ENCODE data around the gene POU2AF1. TPM values are rescaled to one million over a fixed set of nuclear protein-coding genes. Genes with fewer than 3 reads are reported as not detected.

POU2AF1 gene
- total RNA-seq, 1 donor from 2014 or later: not detected

DNA sequence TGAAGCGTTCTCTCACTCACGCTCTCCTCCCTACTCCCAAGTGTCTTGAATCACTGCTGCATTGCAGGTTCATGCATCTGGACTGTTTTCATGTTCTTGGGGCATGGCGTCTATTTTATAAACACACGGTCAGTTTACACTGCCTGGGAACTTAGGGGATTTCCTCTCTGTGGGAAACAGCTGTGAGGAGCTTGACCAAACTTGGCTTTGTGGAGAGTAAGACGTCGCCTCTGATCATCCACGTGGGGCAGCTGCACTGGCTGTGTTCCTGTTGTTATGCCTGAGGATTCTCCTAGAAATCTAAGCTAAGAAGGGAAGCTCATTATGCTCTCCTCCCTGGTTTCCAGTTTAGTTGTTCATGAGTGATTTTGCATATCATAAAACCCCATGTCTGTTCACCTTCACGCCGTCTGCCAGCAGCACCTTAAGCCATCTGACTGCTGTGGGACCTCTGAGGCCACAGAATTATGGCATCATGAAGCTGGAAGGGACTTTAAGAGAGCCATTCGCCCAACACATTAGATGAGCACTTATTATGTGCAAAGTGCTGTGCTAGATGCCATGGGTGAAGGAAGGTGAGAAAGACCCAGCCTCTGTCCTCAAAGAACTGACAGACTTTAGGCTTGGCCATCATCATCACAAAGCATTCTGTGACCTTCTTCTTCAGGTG is 38.8 kb upstream of the POU2AF1 start:
- no peak overlapping the region for H3K27ac Mint-ChIP-seq (ENCODE audit: unreplicated experiment)
- TF ChIP-seq, protein P1, sequence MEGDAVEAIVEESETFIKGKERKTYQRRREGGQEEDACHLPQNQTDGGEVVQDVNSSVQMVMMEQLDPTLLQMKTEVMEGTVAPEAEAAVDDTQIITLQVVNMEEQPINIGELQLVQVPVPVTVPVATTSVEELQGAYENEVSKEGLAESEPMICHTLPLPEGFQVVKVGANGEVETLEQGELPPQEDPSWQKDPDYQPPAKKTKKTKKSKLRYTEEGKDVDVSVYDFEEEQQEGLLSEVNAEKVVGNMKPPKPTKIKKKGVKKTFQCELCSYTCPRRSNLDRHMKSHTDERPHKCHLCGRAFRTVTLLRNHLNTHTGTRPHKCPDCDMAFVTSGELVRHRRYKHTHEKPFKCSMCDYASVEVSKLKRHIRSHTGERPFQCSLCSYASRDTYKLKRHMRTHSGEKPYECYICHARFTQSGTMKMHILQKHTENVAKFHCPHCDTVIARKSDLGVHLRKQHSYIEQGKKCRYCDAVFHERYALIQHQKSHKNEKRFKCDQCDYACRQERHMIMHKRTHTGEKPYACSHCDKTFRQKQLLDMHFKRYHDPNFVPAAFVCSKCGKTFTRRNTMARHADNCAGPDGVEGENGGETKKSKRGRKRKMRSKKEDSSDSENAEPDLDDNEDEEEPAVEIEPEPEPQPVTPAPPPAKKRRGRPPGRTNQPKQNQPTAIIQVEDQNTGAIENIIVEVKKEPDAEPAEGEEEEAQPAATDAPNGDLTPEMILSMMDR (IDR thresholded peaks at IDR 0.05): no peak
- DNase-seq (ENCODE audit: low spot score): no peak
- no peaks in the 10 kb centered on the region for H3K9me3 Mint-ChIP-seq (ENCODE audit: low read depth)
- no peaks in the 10 kb centered on the region for H3K36me3 Mint-ChIP-seq (ENCODE audit: low read depth)
- H3K4me1 Mint-ChIP-seq (ENCODE audit: low read depth): peaks cover 4% of the 10 kb centered on the region
- H3K4me3 Mint-ChIP-seq (ENCODE audit: unreplicated experiment): no peak overlapping the region
- peaks cover 33% of the 10 kb centered on the region for H3K27me3 Mint-ChIP-seq (ENCODE audit: low read depth)

DNA sequence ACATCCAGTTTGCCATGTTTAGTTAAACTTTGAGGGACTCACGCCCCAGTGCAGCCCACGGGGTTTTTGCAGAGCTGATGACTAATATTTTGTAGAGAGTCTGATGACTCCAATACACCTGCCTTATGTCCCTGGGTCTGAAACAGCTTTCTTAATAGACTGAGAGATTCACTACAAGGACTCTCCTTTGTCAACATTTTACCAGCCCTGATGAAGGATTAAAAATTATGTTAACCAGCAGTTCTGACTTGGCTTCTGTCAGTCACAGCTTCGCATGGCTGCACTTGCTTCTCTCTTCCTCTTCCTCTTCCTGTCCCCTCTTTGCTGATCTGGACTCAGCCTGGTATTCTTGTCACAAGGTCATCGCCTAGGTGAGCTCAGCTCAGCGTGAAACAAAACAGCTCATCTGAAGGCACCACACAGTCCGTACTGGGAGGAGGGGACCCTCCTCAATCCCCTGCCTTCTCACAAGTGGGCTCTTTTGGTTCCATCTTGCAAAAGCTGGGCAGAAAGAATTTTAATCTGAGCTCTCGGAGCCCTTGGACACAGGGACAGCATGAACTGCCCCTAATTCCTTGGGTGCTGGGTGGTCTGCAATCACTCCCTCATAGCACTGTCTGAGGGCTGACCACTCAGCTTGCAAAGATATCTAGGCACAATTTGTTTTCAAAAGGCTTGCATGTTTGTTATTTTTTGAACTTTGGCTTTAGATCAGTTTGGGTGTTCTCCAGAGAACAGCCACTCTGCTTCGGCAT is 38.1 kb upstream of the POU2AF1 start:
- TF ChIP-seq, protein P1 (IDR thresholded peaks at IDR 0.05): no peak
- H3K36me3 Mint-ChIP-seq (ENCODE audit: low read depth): no peaks in the 10 kb centered on the region
- H3K9me3 Mint-ChIP-seq (ENCODE audit: low read depth): no peaks in the 10 kb centered on the region
- no peak overlapping the region for H3K4me3 Mint-ChIP-seq (ENCODE audit: unreplicated experiment)
- DNase-seq (ENCODE audit: low spot score): no peak
- H3K4me1 Mint-ChIP-seq (ENCODE audit: low read depth): peaks cover 4% of the 10 kb centered on the region
- peaks cover 36% of the 10 kb centered on the region for H3K27me3 Mint-ChIP-seq (ENCODE audit: low read depth)
- no peak overlapping the region for H3K27ac Mint-ChIP-seq (ENCODE audit: unreplicated experiment)

DNA sequence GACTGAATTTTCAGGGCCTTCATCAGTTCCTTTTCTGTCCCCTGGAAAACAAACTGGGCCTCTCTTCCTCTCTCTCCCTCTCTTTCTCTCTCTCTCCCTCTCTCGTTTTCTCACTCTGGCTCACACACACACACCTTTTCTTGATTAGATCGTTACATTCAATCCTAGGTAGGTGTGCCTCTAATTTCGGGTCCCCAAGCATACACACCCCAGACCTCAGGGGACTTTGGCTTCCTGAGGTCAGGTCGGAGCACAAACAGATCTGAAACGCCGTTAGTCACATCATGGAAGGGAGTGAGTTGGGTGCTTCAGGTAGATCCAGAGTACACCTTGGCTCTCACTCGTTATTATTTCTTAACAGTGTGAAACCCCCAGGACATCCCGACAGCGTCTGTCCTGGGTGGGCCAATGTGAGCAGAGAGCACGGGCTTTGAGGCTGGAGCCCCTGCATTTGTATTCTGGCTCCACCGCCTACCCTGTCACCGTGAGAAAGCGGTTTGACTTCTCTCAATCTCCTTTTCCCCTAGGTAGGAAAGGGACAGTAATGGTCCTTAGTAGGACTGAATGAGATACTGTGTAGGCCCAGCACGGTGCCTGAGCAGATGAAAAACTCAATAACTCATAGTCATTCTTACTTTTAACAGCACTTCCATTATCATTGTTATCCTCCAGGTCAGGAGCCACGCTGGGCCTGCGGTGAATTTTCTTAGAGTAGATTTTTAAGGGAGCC is 37.3 kb upstream of the POU2AF1 start:
- DNase-seq (ENCODE audit: low spot score): no peak
- no peaks in the 10 kb centered on the region for H3K9me3 Mint-ChIP-seq (ENCODE audit: low read depth)
- TF ChIP-seq, protein P1 (IDR thresholded peaks at IDR 0.05): no peak

DNA sequence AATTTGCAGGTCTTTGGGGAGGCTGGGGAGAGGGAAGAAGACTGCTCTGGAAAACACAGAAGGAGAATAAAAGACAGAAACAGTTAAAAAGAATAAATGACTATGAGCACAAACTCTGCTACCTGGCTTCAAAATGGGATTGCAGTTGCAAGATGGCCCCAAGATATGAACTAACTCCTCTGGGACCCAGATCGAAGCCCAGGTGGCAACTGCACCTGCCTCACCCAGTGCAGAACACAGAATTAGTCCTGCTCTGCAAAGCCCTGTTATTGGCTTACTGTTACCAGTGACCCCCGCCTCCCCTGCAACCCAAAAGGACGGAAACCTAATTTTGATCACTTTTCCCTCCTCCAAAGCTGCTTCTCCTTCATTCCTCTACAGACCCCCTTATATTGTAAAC is 35.9 kb upstream of the POU2AF1 start:
- Mint-ChIP-seq H3K36me3 (ENCODE audit: low read depth) (no peaks in the 10 kb centered on the region), H3K9me3 (ENCODE audit: low read depth) (no peaks in the 10 kb centered on the region), H3K4me3 (ENCODE audit: unreplicated experiment) (no peak overlapping the region), H3K27me3 (ENCODE audit: low read depth) (peaks cover 46% of the 10 kb centered on the region), H3K4me1 (ENCODE audit: low read depth) (peaks cover 4% of the 10 kb centered on the region), H3K27ac (ENCODE audit: unreplicated experiment) (no peak overlapping the region)
- no peak for DNase-seq (ENCODE audit: low spot score)
- TF ChIP-seq, protein P1 (IDR thresholded peaks at IDR 0.05): no peak

More for the DNA sequence above, 37.3 kb upstream of the POU2AF1 start:
- Mint-ChIP-seq H3K4me1 (ENCODE audit: low read depth) (peaks cover 4% of the 10 kb centered on the region), H3K27ac (ENCODE audit: unreplicated experiment) (no peak overlapping the region), H3K27me3 (ENCODE audit: low read depth) (peaks cover 40% of the 10 kb centered on the region), H3K36me3 (ENCODE audit: low read depth) (no peaks in the 10 kb centered on the region), H3K4me3 (ENCODE audit: unreplicated experiment) (no peak overlapping the region)

DNA sequence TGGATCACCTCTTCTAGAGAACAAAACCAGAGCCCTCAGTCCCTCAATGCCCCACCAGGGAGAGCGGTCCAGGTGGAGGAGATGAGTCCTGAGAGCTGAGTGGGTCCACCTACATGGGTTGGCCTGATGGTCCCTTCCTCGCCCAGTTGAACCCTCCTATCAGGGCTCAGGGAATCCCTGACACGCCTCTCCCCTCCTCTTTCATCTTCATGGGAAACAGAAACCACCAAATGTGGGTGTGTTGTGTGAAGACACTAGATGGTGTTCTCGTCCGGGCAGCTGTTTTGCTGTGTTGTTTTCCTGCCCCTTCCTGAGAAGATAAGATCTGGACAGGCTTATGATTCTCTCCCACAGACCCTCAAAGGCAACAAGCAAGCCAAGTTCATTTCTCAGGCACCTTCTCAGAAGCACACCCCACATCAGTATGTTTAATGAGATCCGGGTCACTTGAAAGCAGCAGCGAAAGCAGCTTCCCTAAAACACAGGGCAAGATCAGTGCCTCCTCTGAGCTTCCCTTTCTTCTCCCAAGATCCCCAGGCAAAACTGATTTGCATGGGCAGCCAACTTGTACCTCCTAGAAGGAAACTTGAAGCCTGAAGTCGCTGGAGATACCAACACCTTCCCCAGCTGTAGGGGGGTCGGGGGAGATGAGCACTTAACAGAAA is 35.3 kb upstream of the POU2AF1 start:
- Mint-ChIP-seq H3K27ac (ENCODE audit: unreplicated experiment) (no peak overlapping the region), H3K4me3 (ENCODE audit: unreplicated experiment) (no peak overlapping the region), H3K4me1 (ENCODE audit: low read depth) (peaks cover 4% of the 10 kb centered on the region), H3K36me3 (ENCODE audit: low read depth) (no peaks in the 10 kb centered on the region), H3K9me3 (ENCODE audit: low read depth) (no peaks in the 10 kb centered on the region), H3K27me3 (ENCODE audit: low read depth) (peaks cover 49% of the 10 kb centered on the region)
- no peak for DNase-seq (ENCODE audit: low spot score)
- TF ChIP-seq, protein P1 (IDR thresholded peaks at IDR 0.05): no peak

Data from chondrocyte (in vitro differentiated cells).